ENCODE data around the gene SIGLEC7.

- TF ChIP-seq CTCF (IDR thresholded peaks at IDR 0.05): no peak
- TF ChIP-seq POLR2A (IDR thresholded peaks at IDR 0.05): no peak
Observed at GRCh38 chr19:51145916-51146493, 3.9 kb downstream of the SIGLEC7 start.

Measured in lower leg skin (tissue), 3 donors.